Osteocyte (in vitro differentiated cells): ENCODE results near the gene CCSER1. TPM values are rescaled to one million over a fixed set of nuclear protein-coding genes. Genes with fewer than 3 reads are reported as not detected.

ENCODE experiments used
- DNase-seq: peaks from one replicate; pipeline ENCODE4 v3.0.0; 2021; ENCODE audit warnings: mixed read lengths; ENCODE audit not compliant: unreplicated experiment; ENCODE audit errors: extremely low spot score
- H3K27ac Mint-ChIP-seq: one replicate; pipeline ENCODE4 v1.8.0; 2021; ENCODE audit warnings: mild to moderate bottlenecking, mixed read lengths; ENCODE audit not compliant: unreplicated experiment
- H3K27me3 Mint-ChIP-seq: one replicate; pipeline ENCODE4 v1.8.0; 2021; ENCODE audit warnings: mixed read lengths; ENCODE audit not compliant: unreplicated experiment
- H3K36me3 Mint-ChIP-seq: one replicate; pipeline ENCODE4 v1.8.0; 2021; ENCODE audit warnings: mixed read lengths; ENCODE audit not compliant: unreplicated experiment
- H3K4me1 Mint-ChIP-seq: one replicate; pipeline ENCODE4 v1.8.0; 2021; ENCODE audit warnings: mixed read lengths; ENCODE audit not compliant: unreplicated experiment
- H3K4me3 Mint-ChIP-seq: one replicate; pipeline ENCODE4 v1.8.0; 2021; ENCODE audit warnings: mild to moderate bottlenecking, moderate library complexity, mixed read lengths; ENCODE audit not compliant: unreplicated experiment
- H3K9me3 Mint-ChIP-seq: one replicate; pipeline ENCODE4 v1.8.0; 2021; ENCODE audit warnings: mixed read lengths; ENCODE audit not compliant: unreplicated experiment
- CTCF ChIP-seq: fragments of 200-600 bp; sonication (generic); IDR thresholded peaks from 2 replicates; pipeline ENCODE4 v1.5.0; 2021; ENCODE audit warnings: antibody characterized with exemption, mild to moderate bottlenecking, moderate library complexity
- total RNA-seq: library from RNA; stranded (reverse); gene quantifications from 2 replicates; pipeline ENCODE4 v1.2.1, GENCODE V29; 2021

Gene CCSER1
- total RNA-seq, 1 donor from 2014 or later = not detected

GRCh38 chr4:90766837-90767236, 639.6 kb downstream of the CCSER1 start:
- Mint-ChIP-seq H3K27ac (no peak overlapping the region), H3K9me3 (no peaks in the 10 kb centered on the region), H3K27me3 (no peaks in the 10 kb centered on the region), H3K4me1 (no peaks in the 10 kb centered on the region), H3K36me3 (no peaks in the 10 kb centered on the region), H3K4me3 (no peak overlapping the region)
- TF ChIP-seq CTCF = no peak
- no peak for DNase-seq

- Mint-ChIP-seq H3K4me1 (no peaks in the 10 kb centered on the region), H3K36me3 (no peaks in the 10 kb centered on the region), H3K27ac (no peak overlapping the region), H3K4me3 (no peak overlapping the region), H3K27me3 (no peaks in the 10 kb centered on the region), H3K9me3 (no peaks in the 10 kb centered on the region)
- no peak for TF ChIP-seq CTCF
- DNase-seq = no peak
Observed at GRCh38 chr4:90769251-90769650, 642.1 kb downstream of the CCSER1 start.

GRCh38 chr4:90780193-90780592, 653.0 kb downstream of the CCSER1 start:
- H3K27me3 Mint-ChIP-seq = peaks cover 4% of the 10 kb centered on the region
- H3K9me3 Mint-ChIP-seq = no peaks in the 10 kb centered on the region
- no peak for TF ChIP-seq CTCF
- H3K27ac Mint-ChIP-seq = no peak overlapping the region
- H3K36me3 Mint-ChIP-seq = no peaks in the 10 kb centered on the region
- no peak for DNase-seq
- no peaks in the 10 kb centered on the region for H3K4me1 Mint-ChIP-seq
- H3K4me3 Mint-ChIP-seq = no peak overlapping the region

DNA sequence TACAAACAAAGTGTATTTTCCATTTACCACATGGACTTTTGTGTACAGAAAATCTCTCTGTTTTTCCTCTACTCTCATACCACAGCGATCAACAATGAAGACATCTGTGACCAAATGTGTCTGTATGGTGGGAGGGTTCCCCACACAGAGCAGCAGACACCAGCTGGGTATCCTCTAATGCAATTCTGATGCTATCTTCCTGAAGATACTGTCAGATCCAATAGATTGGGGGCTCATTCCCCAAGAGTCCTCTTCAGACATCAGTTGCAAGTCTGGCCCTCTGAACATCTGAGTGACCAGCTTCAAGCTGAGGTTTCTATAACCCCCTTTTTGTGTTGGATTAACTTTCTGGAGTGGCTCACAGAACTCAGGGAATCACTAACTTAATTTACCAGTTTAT, 659.4 kb downstream of the CCSER1 start:
- no peak overlapping the region for H3K4me3 Mint-ChIP-seq
- H3K4me1 Mint-ChIP-seq = no peaks in the 10 kb centered on the region
- no peak overlapping the region for H3K27ac Mint-ChIP-seq
- no peak for TF ChIP-seq CTCF
- H3K36me3 Mint-ChIP-seq = no peaks in the 10 kb centered on the region
- no peaks in the 10 kb centered on the region for H3K9me3 Mint-ChIP-seq
- H3K27me3 Mint-ChIP-seq = no peaks in the 10 kb centered on the region
- DNase-seq = no peak

DNA sequence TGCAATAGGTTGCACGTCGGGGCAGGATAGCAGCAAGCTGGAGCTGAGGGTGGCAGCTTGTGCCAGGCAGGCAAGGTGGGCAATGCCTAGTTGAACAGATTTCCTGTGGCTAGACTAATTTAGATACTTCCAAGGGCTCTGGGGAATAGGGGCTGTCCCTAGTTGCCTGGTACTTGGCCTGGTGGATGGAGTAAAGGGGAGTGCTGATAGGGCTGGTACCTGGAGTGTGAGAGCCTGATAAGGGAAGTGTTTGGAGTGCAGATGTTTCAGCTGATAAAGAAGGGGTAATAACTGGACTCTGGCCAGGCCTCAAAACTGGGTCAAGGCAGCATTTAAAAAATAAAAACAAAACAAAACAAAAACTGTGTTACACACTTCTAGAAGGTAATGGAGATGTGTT, 665.5 kb downstream of the CCSER1 start:
- H3K9me3 Mint-ChIP-seq = peaks cover 12% of the 10 kb centered on the region
- TF ChIP-seq CTCF = no peak
- no peaks in the 10 kb centered on the region for H3K4me1 Mint-ChIP-seq
- H3K27me3 Mint-ChIP-seq = no peaks in the 10 kb centered on the region
- no peak overlapping the region for H3K27ac Mint-ChIP-seq
- no peak for DNase-seq
- H3K36me3 Mint-ChIP-seq = no peaks in the 10 kb centered on the region
- no peak overlapping the region for H3K4me3 Mint-ChIP-seq
